GM21786 (cell line): ENCODE measurements around the gene TAS2R40.

Experiments
- ATAC-seq: cut with Tn5 transposase; IDR thresholded peaks from one replicate; pipeline ENCODE4 v1.9.1; 2021; ENCODE audit not compliant: unreplicated experiment

The TAS2R40 gene

DNA sequence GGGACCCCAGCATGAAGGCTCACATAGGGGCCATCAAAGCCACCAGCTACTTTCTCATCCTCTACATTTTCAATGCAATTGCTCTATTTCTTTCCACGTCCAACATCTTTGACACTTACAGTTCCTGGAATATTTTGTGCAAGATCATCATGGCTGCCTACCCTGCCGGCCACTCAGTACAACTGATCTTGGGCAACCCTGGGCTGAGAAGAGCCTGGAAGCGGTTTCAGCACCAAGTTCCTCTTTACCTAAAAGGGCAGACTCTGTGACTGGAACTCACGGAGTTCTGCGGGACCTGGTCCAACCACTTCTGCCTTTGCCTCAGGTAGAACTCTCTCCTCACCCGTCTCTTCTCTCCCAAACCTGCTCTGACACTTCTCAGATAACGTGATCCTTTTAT is 945 bp downstream of the TAS2R40 start:
- ATAC-seq, result no peak

DNA sequence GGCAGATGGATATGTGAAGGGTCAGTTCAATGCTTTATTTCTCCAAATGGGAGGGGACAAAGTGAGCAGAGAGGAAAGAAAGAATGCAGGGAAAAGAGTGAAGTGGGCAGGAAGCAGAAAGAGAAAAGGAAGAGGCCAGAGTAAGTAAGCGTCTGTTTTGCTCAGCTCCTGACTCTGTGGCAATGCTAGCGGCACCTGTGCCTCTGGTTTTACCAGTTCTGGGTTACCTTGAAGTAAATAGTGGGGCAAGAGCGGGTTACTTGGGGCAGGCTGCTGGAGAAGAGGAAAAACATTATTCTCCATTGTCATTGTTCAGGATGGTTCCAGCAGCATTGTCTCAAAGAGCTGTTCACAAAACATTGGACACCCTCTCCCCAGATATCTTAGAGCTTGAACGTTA is 1.9 kb downstream of the TAS2R40 start:
- no peak for ATAC-seq

DNA sequence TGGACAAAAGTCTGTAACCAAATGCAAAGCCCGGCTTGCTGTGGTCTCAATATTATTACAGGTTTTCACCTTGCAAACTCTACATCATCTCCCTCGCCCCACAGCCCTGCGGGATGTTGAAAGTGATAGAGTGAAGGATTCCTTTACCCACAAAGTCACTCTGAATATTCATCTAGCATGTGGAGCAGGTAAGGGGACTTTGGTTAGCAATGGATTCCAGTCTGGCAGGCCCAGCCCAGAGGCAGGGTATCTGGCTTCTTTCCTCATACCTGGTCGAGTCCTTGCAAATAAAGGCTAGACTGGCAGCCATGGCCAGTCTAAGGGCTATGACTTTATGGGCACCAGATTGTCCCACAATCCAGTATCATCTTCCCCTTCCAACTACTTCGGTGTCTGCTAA is 3.2 kb downstream of the TAS2R40 start:
- ATAC-seq, result no peak

DNA sequence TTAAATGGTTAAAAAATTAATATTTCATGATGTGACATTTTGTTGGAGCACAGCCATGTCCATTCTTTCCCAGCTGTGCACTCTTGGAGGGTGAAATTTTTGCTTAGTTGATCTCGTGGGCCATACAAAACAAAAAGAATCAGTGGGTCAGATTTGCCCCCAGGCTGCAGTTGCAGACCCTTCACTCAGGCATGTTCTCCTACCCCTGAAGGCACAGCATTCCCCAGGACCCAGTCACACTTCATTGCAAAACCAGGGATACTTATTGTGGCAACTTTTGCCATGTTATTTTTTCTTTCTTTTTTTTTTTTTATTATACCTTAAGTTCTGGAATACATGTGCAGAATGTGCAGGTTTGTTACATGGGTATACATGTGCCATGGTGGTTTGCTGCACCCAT is 6.0 kb downstream of the TAS2R40 start:
- ATAC-seq, result no peak

DNA sequence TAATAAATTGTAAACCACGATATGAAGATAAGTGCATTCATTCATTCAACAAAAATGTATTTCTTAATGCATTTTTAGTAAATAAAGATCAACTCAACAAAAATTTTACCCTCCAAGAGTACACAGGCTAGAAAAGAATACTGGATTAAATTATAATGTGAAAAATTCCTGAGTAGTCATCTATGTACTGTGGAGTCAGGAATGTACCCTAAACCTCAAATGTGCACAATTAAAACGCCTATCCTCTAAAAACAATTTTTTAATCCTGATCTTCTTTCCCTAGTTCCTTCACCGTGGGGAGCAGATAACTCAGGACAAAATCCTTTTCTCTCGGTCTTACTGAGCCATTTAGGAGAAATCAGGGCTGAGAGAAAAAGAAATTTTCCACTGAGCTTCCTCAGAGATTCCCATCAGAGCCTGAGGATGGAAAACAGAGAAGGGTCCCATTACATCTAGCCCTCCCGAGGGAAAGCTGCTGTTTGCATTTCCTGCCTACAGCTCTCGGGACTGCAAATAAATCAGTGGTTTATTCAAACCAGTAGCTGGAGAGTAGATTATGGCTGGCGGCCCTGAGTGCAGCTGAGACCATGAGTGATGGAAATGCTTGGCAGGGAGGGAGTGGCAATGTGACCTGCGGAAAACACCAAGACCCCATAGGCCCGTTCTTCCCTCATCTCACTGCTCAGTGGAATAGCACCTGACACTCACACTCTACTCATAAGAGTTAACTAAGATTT is 7.4 kb downstream of the TAS2R40 start:
- ATAC-seq, result no peak

DNA sequence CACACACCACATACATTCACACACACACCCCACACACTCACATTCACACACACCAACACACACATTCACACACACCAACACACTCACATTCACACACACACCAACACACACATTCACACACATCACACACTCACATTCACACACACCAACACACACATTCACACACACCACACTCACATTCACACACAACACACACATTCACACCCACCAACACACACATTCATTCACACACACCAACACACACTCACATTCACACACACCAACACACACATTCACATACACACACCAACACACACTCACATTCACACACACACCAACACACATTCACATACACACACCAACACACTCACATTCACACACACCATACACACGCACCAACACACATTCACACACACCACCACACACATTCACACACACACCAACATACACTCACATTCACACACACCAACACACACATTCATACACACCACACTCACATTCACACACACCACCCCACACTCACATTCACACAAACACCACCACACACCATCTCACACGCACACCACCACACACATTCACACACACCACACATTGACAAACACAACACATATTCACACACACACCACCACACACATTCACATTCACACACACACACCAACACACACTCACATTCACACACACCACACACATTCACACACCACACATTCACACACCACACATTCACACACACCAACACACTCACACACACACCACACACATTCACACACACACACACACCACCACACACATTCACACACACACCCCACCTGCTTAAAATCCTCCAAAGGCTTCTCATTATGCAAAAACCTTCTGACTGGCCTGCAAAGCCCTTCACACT is 9.0 kb downstream of the TAS2R40 start:
- ATAC-seq, result no peak

DNA sequence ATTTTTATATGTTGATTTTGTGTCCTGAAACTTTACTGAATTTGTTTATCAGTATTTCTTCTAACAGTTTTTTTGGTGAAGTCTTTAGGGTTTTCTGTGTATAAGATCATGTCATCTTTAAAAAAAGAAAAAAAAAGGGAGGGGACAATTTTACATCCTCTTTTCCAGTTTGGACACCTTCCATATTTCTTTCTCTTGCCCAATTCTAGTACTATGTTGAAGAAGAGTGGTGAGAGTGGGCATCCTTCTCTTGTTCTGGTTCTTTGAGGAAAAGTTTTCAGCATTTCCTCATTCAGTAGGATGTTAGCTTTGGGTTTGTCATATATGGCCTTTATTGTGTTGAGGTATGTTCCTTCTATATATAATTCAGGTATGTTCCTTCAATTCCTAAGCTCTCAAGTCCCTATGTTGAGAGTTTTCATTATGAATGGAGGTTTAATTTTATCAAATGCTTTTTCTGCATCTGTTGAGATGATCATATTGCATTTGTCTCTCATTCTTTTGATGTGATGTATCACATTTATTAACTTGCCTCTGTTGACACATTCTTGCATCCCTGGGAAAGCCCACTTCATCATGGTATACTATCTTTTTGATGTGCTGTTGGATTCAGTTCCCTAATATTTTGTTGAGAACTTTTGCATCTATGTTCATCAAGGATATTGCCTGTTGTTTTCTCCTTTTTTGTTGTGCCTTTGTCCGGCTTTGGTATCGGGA is 12.1 kb downstream of the TAS2R40 start:
- no peak for ATAC-seq

DNA sequence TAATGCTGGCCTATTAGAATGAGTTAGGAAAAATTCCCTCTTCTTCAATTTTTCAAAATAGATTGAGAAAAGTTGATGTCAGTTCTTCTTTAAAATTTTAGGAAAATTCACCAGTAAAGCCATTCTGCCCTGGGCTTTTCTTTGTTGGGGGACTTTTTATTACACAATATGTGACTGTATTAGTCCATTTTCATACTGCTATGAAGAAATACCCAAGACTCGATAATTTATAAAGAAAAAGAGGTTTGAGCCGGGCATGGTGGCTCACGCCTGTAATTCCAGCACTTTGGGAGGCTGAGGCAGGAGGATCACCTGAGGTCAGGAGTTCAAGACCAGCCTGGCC is 12.7 kb downstream of the TAS2R40 start:
- ATAC-seq, result no peak

DNA sequence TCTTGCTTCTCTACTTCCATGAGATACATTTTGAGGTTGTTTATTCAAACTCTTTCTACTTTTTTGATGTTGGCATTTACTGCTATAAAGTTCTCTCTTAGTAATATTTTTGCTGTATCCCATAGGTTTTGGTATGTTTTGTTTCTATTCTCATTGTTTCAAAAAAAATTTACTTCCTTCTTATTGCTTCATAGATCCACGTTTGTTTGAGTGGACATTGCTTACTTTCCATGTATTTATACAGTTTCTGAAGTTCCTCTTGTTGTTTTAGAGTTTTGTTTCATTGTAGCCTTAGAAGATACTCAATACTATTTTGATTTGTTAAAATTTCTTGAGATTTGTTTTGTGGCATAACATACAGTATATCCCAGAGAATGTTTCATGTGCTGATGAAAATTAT is 13.7 kb downstream of the TAS2R40 start:
- no peak for ATAC-seq

DNA sequence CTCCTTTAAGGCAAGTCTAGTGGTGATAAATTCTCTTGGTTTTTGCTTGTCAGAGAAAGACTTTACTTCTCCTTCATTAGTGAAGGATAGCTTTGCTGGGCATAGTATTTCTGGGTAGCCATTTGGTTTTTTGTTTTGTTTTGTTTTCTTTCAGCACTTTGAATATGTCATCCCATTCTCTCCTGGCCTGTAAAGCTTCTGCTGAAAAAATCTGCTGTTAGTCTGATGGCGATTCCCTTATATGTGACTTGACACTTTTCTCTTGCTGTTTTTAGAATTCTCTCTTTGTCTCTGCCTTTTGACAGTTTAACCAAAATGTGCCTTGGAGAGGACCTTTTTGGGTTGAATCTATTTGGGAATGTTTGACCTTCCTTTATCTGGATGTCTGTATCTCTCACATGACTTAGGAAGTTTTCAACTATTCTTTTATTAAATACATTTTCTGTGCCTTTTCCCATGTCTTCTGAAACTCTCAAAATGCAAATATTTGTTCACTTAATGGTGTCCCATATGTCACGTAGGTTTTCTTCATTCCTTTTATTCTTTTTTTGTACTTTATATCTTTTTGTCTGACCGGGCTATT is 14.7 kb downstream of the TAS2R40 start:
- no peak for ATAC-seq

DNA sequence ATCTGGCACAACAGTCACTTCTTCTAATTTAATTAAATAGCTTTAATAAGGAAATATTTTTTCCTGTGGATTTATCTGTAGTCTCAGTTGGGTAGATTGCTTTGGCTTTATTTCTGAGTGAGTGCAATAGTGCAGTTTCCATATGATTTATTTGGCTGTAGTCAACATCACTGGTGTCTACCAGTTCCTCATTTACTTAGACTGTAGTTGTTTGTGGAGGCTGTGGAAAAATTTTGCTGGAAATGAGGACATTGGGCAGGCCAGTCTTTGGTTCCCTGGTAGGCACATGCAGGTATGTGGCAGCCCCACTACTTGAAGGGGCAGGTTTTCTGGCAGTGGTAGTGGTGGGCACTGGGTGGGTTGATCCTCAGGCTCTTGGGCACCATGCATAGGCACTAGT is 15.5 kb downstream of the TAS2R40 start:
- no peak for ATAC-seq

DNA sequence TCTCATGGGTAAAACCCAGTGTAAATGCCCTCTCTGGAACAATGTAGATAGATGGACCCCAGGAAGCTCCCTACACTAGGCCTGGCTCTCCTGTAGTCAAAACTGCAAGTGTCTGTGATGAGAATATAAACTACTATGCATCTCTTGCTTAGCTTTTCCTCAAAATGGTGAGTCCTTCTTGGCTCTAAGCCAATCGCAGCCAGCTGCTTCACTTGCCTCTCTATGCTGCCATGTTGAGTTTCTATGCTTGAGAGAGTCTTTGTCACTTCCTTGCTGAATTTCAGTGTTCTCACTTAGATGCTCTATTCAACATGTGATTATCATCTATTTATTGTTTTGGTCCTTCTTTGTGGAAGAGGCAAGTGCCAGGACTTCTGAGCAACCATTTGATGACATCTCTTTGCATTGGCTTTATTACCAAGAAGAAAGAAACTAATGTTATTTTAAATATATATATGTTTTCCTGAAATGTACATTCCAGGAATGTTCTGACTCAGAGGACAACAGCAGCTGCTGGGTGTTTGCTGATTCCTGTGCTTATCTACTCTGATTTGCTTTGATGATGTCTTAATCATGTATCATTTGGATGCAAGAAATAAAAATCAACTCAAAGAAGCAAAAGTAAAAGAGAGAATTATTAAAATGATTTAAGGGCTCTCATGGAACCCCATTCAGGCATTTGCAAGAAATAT is 16.6 kb downstream of the TAS2R40 start:
- ATAC-seq, result no peak

DNA sequence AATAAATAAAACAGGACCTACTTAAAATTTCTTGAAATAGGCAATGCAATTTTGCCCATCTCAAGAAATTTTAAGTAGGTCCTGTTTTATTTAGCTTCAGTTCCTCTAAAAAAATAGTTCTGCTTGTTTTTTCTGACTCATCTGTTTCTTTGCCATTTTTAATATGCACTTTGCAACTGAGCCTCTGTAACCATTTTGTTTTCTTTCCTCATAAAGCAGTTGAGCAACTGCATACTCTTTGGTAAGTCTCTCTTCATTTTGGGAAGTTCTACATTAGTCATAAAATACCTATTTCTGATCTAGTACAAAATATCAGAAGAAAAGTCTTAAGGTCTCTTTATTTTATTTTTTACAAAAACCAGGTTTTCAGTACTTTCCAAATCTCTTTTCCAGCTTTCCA is 18.0 kb downstream of the TAS2R40 start:
- ATAC-seq, result no peak

DNA sequence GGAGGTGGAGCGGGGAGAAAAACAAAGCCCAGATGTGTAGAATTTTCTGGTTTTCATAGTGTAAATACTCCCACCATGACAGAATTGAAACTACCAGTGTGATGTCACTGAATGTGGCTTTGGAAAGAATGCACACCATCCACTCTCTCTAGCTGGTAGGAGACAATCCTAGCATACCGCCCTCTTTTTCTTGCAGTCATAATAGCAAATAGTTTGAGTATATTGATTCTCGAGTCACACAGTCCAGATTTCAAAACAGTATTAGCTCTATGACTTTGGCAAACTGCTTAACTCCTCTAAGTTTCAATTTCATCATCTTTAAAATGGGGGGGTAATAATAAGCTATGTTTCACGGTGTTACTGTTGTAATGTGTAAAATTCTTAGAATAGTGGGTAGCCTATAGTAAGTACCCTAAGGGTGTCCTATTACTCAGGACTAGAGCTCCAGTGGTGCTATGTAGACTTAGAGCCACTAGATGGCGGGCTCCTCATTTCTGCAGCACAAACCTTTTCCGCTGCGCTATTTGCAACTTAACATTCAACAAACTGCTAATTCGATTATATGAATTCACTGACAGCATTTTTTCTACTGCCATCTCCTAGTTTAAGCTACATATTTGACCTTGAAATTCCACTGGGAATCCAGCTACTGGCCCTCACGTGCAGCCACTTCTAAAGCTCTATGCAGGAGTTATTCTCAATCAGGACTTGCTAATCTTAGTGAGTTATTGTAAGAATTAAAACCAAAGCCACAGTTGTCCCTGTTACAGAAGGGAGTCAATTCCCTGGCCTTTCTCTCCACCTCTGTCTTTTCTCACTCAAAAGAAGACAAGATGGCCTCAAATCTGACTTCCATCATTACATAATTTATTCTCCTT is 18.7 kb downstream of the TAS2R40 start:
- ATAC-seq, result peak; percentile 92

DNA sequence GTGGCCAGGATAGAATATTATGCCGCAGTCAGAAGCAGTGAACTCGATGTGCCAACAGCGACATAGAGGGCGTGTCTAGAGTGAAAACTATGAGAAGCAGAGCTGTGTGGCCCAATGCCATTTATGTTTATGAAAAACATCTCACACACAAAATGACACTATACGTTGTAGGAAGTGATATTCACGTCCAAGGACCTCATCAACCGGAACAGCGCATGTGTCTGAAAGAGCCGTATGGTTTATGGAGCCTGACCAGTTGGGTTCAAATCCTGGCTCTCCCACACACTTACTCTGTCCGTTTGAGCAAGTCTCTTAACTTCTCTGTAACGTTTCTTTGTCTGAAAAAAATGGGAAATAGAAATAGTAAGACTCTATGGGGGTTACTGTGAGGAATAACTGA is 20.5 kb downstream of the TAS2R40 start:
- no peak for ATAC-seq

DNA sequence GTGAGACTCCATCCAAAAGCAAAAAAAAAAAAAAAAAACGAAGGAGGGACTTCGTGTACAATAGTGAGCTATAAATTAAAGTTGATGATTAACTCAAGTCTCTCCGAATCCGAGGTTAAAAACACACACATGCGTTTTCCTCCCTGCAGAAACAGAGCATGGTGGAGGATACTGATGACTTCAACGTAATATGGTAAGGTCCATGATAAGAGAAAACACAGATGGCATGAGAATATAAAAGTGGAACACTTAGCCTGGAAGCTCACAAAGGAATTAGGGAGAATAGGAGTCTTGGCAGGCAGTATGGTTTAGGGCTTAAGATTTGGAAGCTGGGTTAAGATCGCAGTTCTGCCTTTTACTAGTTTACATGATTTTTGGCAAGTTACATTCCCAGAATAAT is 21.3 kb downstream of the TAS2R40 start:
- no peak for ATAC-seq

DNA sequence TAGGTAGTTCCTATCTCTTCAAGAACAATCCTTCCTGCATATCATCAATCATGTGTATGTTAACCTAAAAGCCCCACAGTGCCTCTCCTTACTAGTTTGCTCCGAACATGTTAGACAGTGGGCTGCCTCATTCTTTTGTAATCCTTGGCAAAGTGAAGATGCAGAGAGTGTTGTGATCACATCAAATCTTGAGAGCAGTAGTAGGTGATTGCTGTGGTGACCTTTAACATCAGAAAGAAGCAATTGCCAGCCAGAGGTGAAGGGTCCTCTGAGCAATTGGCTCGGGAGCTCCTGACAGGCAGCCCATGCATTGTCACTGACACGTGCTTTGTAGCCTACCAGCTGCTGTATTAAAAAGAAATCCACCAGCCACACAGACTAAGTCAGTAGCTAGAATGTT is 21.8 kb downstream of the TAS2R40 start:
- ATAC-seq, result no peak

DNA sequence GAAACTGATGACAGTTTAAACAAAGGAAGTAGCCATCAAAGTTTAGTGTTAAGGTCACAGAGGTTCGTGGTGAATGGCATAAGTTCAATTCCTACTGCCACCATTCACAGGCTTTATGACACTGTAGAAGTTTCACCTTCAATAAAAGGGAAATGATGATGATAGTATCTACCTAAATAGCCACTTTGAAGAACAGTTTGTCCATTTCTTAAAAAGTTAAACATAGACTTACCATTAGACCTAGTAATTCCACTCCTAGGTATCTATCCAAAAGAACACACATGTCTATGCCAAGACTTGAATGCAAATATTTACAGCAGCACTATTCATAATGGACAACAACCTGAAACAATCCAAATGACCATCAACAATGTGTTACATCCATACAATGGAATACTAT is 22.5 kb downstream of the TAS2R40 start:
- ATAC-seq, result no peak

DNA sequence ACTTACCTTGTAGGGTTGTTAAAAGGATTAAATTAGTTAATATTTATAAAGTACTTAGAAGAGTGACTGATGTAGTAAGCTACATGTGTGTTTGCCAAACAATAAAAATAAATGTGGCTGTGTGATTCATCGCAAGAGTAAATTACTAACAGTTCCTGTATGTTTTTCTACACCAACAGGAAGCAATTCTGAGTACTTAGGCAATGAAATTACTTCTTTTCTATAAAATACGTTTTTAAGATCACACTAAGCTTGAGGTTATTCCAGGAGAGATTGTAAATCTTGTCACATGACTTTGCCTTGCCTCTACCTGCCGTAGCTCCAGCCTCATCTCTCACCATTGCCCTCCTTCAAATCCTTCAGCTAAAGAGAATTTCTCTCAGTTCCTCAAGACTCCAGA is 23.3 kb downstream of the TAS2R40 start:
- no peak for ATAC-seq

DNA sequence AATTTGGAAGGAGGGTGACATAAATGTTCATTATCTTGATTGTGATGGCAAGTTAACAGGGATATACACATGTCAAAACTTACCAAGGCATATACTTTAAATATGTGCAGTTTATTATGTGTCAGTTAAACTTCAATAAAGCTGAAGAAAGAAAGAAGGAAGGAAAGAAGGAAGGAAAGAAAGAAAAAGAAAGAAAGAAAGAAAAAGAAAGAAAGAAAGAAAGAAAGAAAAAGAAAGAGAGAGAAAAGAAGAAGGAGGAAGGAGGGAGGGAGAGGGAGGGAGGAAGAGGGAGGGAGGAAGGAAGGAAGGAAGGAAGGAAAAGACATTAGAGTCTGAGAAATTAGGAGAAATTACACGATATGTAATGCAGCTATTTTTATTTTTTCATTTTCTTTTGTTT is 25.5 kb downstream of the TAS2R40 start:
- ATAC-seq, result no peak
